GM18505 (cell line): ENCODE data around the gene SMIM22.

Source experiments
- ATAC-seq: cut with Tn5 transposase; IDR thresholded peaks from one replicate; pipeline ENCODE4 v1.9.1; 2021; ENCODE audit not compliant: unreplicated experiment
- POLR2A ChIP-seq: IDR thresholded peaks from 4 replicates; pipeline ENCODE4 v1.6.1; 2011; ENCODE audit warnings: borderline replicate concordance; ENCODE audit not compliant: insufficient read depth, insufficient read length; ENCODE audit errors: extremely low read depth

Gene SMIM22

GRCh38 chr16:4765511-4766474 lies 29.4 kb upstream of the SMIM22 start:
- no peak for TF ChIP-seq POLR2A
- ATAC-seq = no peak

GRCh38 chr16:4766875-4767628 lies 28.1 kb upstream of the SMIM22 start, which contains the start of gene ZNF500:
Gene ZNF500, minus strand, starts transcription at chr16:4767162. Its CDS starts 1,184 bp downstream, at chr16:4765978.
- peak; percentile 85 for ATAC-seq
- TF ChIP-seq POLR2A = peak; percentile 75

GRCh38 chr16:4767872-4768548 lies 27.2 kb upstream of the SMIM22 start:
- TF ChIP-seq POLR2A = no peak
- ATAC-seq = peak; percentile 4

GRCh38 chr16:4768549-4769305 lies 26.4 kb upstream of the SMIM22 start:
- peak; percentile 92 for TF ChIP-seq POLR2A
- ATAC-seq = peak; percentile 53

GRCh38 chr16:4769306-4769638 lies 25.9 kb upstream of the SMIM22 start:
- ATAC-seq = no peak
- TF ChIP-seq POLR2A = no peak

GRCh38 chr16:4771646-4772045 lies 23.5 kb upstream of the SMIM22 start:
- TF ChIP-seq POLR2A = no peak

GRCh38 chr16:4772351-4772750 lies 22.8 kb upstream of the SMIM22 start:
- no peak for ATAC-seq
- TF ChIP-seq POLR2A = no peak

More at GRCh38 chr16:4771646-4772045, 23.5 kb upstream of the SMIM22 start:
- ATAC-seq = no peak

- no peak for ATAC-seq
- TF ChIP-seq POLR2A = no peak
These were observed 20.2 kb upstream of the SMIM22 start for GRCh38 chr16:4775005-4775404.

- TF ChIP-seq POLR2A = no peak
- no peak for ATAC-seq
These were observed 18.9 kb upstream of the SMIM22 start for GRCh38 chr16:4776141-4776705.

GRCh38 chr16:4777339-4778049 lies 17.7 kb upstream of the SMIM22 start:
- TF ChIP-seq POLR2A = no peak
- no peak for ATAC-seq

GRCh38 chr16:4778050-4778392 lies 17.1 kb upstream of the SMIM22 start:
- no peak for ATAC-seq
- TF ChIP-seq POLR2A = no peak

- TF ChIP-seq POLR2A = no peak
- ATAC-seq = no peak
These were observed 14.9 kb upstream of the SMIM22 start for GRCh38 chr16:4780235-4780634.
